Measurements from ENCODE around the gene SRPRB. TPM values are rescaled to one million over a fixed set of nuclear protein-coding genes. Genes with fewer than 3 reads are reported as not detected.

SRPRB gene
- total RNA-seq, 2 experiments from 2014 or later, result 128 to 131 TPM

DNA sequence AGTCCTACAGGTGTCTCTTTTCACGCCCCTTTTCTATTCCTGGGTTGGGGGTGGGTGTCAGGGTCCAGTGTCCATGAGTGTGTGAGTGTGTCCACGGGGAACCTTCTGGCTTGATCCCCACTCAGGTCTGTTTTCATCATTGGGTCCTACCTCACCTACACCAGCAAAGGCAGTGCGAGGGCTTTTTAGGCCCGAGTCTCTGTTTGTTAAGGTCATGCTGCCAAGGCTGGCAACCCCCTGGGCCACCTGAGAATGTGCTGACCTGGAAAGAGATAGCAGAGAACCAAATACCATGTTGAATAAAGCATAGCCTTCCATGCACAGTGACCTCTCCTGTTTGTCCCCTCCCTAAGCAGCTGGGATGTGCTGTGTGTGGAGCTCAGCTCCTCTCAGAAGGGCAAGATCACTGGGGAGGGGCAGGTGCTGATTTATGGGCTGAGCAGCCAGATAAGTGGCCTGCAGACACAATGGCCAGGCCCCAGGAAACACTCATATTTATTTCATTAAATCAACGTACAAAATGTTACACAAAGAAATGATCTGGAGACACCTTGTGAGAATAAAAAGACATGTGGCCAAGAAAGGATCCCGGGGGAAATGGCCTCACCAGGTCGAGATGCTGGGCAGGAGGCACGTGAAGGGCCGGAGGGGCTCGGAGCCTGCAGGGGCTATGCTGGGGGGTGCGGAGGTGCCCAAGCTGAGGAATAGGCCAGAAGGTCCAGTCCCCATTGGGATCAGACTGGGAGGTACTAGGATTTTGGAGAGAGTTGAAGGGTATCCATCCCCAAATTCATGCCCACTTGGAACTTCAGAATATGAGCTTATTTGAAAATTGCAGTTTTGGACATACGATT is 54.0 kb downstream of the SRPRB start:
- ChIA-PET CTCF (no interaction called here), POLR2A (no interaction called here)

DNA sequence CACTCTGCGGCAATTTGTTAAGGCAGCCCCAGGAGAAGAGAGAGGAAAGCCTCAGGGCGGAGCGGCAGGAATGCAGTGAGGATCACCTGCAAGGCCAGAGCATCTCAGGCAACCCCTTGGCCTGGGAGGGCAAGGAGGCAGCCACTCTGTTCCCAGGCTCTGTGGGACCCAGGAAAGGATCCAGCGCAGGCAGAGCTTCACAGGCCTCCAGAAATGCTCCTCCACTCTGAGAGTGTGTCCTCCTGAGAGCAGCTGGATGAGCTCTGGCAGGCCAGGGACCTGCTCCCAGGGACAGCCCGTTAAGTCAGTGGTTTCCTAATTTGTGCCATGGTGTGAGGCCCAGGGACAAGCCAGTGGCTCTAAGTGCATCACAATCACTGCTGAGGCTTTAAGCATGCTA is 54.9 kb downstream of the SRPRB start:
- CTCF ChIA-PET, result no interaction called here
- POLR2A ChIA-PET, result no interaction called here

DNA sequence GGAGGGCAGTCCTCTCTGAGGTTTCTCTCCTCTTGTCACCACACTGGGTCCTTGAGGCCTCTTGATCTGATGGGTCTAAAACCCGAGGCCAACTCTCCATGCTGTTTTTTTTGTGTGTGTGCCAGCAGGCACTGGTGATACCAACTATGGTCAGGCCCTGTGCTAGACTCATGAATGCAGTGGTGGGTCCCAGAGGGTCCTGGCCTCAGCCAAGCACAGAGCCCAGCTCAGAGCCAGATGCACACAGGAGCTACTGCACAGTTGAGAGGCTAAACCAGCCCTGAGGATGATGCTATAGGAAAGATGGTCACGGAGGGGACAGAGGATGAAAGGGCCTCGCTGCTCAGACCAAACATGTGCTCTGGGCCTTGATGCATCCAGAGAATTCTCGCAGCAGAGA is 56.5 kb downstream of the SRPRB start:
- ChIA-PET CTCF (no interaction called here), POLR2A (no interaction called here)

DNA sequence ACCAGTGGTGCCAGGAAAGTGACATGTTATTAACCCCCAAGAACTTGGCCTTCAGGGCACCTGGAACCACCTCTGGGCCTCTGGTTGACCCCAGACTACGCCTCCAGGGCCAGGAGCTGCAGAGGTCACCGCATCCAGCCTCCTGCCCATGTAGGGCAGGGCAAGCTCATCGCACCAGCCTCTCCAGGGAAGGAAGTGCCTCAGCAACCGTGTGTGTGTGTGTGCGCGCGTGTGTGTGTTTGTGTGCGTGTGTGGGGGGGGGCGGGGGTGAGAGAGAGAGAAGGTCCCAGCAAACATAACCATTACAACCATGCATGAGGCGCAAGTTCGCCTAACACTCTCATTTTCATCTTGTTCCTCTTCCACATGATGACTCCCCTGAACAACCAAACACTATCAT is 58.3 kb downstream of the SRPRB start:
- POLR2A ChIA-PET, result no interaction called here

DNA sequence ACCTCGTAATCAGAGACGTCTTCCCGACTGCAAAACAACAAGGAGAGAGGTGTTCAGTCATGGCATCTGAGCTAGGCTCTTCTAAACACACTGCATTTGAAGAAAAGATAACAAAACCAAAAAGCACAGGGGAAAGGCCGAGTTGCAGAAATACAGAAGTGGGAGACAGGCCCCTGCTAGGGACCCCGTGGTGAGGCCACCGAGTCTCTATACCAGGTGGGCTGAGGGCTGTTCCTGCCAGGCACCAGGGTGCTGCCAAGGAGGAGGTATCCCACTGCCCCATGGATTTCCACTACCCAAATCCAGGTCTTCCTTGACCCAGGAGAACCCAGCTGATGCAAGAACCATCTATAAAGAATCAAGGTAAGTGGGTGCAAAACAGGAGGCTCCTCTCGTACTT is 59.0 kb downstream of the SRPRB start:
- ChIA-PET CTCF (no interaction called here), POLR2A (no interaction called here)

More for the DNA sequence above, 58.3 kb downstream of the SRPRB start:
- CTCF ChIA-PET, result no interaction called here

DNA sequence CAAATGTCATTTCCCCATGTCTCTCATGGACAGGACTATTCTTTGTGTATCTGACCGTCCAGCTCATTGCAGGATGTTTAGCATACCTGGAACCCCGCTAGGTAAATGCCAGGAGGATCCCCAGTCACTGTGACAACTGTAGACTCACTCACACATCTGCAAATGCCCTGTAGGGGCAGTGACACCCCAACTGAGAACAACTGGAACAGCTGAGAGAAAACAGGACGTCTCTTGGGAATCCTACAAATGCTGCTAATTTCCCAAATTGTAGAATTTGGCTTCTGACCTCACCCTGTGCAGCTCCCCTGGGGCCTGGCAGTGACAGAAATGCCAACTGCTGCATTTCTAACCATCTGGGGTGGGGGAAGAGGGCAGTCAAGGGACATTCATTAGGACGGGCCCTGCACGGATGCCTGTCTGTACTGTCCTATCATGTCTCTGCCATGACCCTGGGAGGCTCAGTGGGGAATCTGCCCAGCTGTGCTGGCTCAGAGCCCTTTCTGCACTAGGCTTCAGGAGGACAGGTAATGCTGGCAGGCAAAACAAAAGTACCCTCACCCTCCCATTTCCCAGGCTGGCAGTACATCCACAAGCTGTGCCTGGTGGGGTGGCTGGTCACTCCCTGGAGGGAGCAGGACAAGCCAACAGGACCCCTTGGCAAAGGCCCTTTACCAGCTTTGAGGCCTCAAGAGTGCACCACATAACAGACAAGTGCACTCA is 59.7 kb downstream of the SRPRB start:
- ChIA-PET CTCF (no interaction called here), POLR2A (no interaction called here)

DNA sequence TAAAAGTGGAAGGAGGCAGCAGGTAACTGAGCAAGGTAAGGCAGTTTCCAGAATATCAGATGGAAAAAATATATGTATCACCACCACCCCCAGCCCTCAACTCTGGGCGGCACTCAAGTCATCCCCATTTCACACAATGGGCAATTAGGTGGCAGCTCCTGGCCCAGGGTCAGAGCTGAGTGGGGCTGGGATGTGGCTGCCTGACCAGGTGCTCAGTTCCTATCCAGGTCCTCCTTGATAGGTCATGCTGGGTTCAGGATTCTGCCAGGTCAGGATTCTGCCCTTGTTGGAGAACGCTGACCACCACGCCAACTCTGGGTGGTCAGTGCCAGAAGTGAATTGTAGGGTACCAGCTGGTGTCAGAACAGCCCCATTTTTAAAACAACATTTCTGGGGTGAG is 60.5 kb downstream of the SRPRB start:
- CTCF ChIA-PET, result no interaction called here
- POLR2A ChIA-PET, result no interaction called here

DNA sequence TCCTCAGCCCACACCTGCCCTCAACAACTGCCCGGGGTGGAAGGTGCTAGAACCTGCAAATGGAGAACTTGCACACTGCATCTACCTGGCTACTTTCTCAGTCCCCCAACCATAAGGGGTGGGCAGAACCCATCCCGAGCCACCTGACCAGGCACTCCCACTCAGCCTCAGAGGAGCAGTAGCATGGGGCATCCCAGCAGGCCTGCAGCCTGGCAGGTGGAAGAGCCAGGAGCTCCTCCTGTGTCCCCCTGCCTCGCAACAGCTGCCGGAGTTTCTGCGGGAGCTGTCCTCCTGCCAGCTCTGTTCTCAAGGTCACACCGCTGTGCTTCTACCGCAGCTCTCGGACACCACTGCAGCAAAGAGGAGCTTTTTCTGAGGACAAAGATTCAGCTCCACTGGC is 62.6 kb downstream of the SRPRB start:
- ChIA-PET POLR2A (interaction anchor here (0.6 kb wide), 1 partner anchor 441 kb away, joined by 3 read pairs; no protein-coding TSS in a partner anchor), CTCF (no interaction called here)

DNA sequence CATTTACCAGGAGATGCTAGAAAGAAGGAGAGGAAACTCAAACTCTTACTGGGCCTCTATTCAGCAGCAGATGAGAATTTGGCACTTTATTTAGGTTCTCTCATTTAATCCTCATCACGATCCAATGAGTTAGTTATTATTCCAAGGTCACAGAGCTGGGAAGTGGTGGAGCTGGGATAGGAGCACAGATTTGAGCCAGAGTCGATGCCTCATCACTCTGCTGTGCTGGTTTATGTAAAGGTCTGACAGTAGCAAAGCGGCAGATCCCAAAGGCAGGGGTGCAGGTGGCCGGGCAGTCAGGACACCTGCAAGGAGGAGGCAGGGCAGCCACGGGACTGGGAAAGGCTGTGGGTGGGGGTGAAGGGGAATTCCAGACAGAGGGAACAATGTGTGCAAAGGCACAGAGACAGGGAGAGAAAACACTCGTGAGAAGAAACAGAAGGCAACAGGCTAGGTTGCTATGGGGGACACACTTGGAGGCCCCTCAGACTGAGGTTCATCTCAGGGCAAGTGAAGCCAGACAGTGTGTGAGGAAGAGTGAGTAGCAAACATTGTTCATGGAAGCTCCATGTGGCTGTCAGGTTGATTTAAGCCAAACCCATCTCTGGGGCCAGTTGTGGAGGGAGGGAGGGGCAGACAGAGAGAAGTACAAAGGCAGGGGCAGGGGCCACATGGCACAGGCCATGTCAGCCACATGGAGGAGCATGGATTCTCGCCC is 63.3 kb downstream of the SRPRB start:
- ChIA-PET POLR2A (interaction anchor here (0.6 kb wide), 1 partner anchor 440 kb away, joined by 3 read pairs; no protein-coding TSS in a partner anchor), CTCF (no interaction called here)

DNA sequence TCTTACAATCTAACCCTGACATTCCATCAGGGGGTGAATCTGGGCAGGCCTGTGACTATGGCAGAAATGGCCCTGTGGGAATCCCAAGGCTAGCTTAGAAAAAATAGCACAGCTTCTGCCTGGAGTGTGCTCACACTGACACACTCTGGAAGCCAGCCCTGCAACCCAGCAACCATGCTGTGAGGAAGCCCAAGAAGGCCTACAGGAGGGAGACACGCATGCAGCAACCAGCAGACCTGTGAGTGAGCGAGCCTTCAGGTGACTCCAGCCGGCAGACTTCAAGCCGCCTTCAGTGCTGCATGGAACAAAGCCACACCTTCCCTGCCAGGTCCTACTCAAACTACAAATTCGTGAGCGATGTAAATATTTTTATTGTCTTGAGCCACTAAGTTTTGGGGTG is 64.0 kb downstream of the SRPRB start:
- POLR2A ChIA-PET, result no interaction called here
- CTCF ChIA-PET, result no interaction called here

DNA sequence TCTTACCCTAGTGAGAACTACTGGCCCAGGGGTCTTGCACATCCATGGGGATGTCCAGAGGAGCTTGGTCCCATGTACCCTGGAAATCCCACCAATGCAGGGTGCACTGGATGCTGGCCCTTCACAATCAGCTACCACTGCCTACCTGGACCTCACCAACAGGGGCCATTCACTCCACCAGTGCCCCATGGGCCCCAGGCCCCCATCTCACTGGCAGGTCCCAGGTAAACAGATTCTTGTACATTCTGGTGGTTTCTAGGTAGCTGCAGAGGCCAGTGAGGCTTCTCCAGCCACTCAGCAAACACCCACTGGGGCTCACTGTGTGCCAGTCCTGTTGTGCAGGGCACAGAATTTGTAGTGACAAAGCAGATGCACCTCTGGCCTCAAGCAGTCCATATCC is 65.2 kb downstream of the SRPRB start:
- ChIA-PET POLR2A (no interaction called here), CTCF (no interaction called here)

Other genes starting within 250 kb of the SRPRB start
- gene CDV3, start 232.1 kb upstream of the SRPRB start, total RNA-seq, result 100 to 1,000 TPM; 291 to 305 TPM
- gene TOPBP1, start 143.9 kb upstream of the SRPRB start, total RNA-seq, result 10 to 100 TPM; 83.2 to 86.3 TPM
- gene TF, start 59.4 kb upstream of the SRPRB start, total RNA-seq, result under 1 TPM; 0.02 to 0.17 TPM
- gene RAB6B, start 90.1 kb downstream of the SRPRB start, total RNA-seq, result under 1 TPM; 0.42 to 0.57 TPM
- not detected for gene SLCO2A1, start 224.1 kb downstream of the SRPRB start, total RNA-seq

Data from activated CD8-positive, alpha-beta memory T cell treated with anti-CD3 and anti-CD28 coated beads for 36 hours (primary cell).